ENCODE data around the gene CCZ1B.
"Not testable (repeated sequence)": the region's sequence is repeated elsewhere in the genome, so short reads cannot be mapped to it uniquely, and the experiment has no call there.

DNA sequence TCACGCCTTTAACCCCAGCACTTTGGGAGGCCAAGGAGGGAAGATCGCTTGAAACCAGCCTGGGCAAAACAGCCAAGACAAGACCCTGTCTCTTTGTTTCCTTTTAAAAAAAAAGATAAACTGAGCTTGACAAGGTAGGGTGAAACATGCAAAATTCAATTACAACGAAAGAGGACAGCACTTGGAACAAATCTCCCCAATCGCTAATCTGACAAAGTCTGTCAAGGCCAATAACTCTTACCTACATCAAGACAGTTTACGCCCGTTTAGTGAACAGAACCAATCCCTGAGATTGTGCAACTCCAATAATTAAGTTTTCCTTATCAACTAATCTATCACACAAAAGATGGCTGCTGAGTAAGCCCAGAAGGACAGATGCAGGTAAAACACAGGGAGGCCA is 4.5 kb downstream of the CCZ1B start:
- TF ChIP-seq CTCF (IDR thresholded peaks at IDR 0.05; ENCODE audit: low read length); EZH2 (IDR thresholded peaks at IDR 0.05; ENCODE audit: borderline replicate concordance, low read length): not testable (repeated sequence)
